ENCODE data around the gene C2orf49.

GRCh38 chr2:105369777-105370690 is 32.7 kb downstream of the C2orf49 start:
- TF ChIP-seq POLR2A (IDR thresholded peaks at IDR 0.05; ENCODE audit: low read depth, low read length) (no peak), TAF1 (IDR thresholded peaks at IDR 0.05; ENCODE audit: borderline replicate concordance, low read depth, low read length) (no peak)

Measured in GM12892 (cell line).